Activated CD8-positive, alpha-beta memory T cell treated with anti-CD3 and anti-CD28 coated beads for 1 hour (primary cell): ENCODE data around the gene PHACTR1.
"Not testable (repeated sequence)": the region's sequence is repeated elsewhere in the genome, so short reads cannot be mapped to it uniquely, and the experiment has no call there.

Experiments used
- DNase-seq, 2 donors: peaks; one replicate each; pipeline ENCODE4 v3.0.0-alpha.2; 2020; ENCODE audit warnings: low read depth in 1 of 2; ENCODE audit errors: extremely low read depth in 1 of 2

PHACTR1 gene

GRCh38 chr6:13217206-13217905 is 500.8 kb downstream of the PHACTR1 start:
- no peak for DNase-seq

- no peak for DNase-seq
These were observed 503.7 kb downstream of the PHACTR1 start for GRCh38 chr6:13220266-13220665.

GRCh38 chr6:13222048-13222447 is 505.5 kb downstream of the PHACTR1 start:
- DNase-seq = no peak

GRCh38 chr6:13226071-13226470 is 509.5 kb downstream of the PHACTR1 start:
- DNase-seq = no peak

- DNase-seq = no peak
These were observed 512.0 kb downstream of the PHACTR1 start for GRCh38 chr6:13228264-13229204.

- DNase-seq = no peak
These were observed 512.9 kb downstream of the PHACTR1 start for GRCh38 chr6:13229205-13230085.

- no peak for DNase-seq
These were observed 516.5 kb downstream of the PHACTR1 start for GRCh38 chr6:13233106-13233505.

- no peak for DNase-seq
These were observed 517.6 kb downstream of the PHACTR1 start for GRCh38 chr6:13234130-13234529.

- DNase-seq = no peak
These were observed 518.8 kb downstream of the PHACTR1 start for GRCh38 chr6:13235339-13235738.

GRCh38 chr6:13237318-13237717 is 520.8 kb downstream of the PHACTR1 start:
- no peak for DNase-seq

- DNase-seq = no peak
These were observed 521.5 kb downstream of the PHACTR1 start for GRCh38 chr6:13238017-13238416.

GRCh38 chr6:13238640-13239216 is 522.2 kb downstream of the PHACTR1 start:
- DNase-seq = no peak

GRCh38 chr6:13239530-13240455 is 523.2 kb downstream of the PHACTR1 start:
- DNase-seq = no peak

- no peak for DNase-seq
These were observed 524.8 kb downstream of the PHACTR1 start for GRCh38 chr6:13241364-13241763.

GRCh38 chr6:13242178-13242577 is 525.6 kb downstream of the PHACTR1 start:
- no peak for DNase-seq

GRCh38 chr6:13242590-13242989 is 526.0 kb downstream of the PHACTR1 start:
- no peak for DNase-seq

GRCh38 chr6:13243033-13243432 is 526.5 kb downstream of the PHACTR1 start:
- DNase-seq = no peak

- DNase-seq = not testable (repeated sequence)
These were observed 527.2 kb downstream of the PHACTR1 start for GRCh38 chr6:13243745-13244144.

GRCh38 chr6:13247627-13248026 is 531.1 kb downstream of the PHACTR1 start:
- no peak for DNase-seq

- no peak for DNase-seq
These were observed 531.5 kb downstream of the PHACTR1 start for GRCh38 chr6:13248053-13248452.
